Mesenchymal stem cell (in vitro differentiated cells and primary cell): ENCODE measurements around the gene CBLN3.

Experiments used
- DNase-seq: peaks from one replicate; pipeline ENCODE4 v3.0.0-alpha.2; 2013
- H2AFZ ChIP-seq: one replicate; pipeline ENCODE4 v1.6.1; 2013; ENCODE audit warnings: low read depth, mild to moderate bottlenecking, control low read depth, inconsistent platforms, low read length, moderate library complexity
- H2AK5ac ChIP-seq: 2 replicates; pipeline ENCODE4 v1.6.1; 2013; ENCODE audit warnings: low read length, moderate library complexity, mild to moderate bottlenecking, inconsistent platforms; ENCODE audit not compliant: severe bottlenecking
- H2BK120ac ChIP-seq: one replicate; pipeline ENCODE4 v1.6.1; 2013; ENCODE audit warnings: low read depth, mild to moderate bottlenecking, inconsistent platforms, low read length, moderate library complexity
- H2BK12ac ChIP-seq, 2 experiments: one replicate each; pipeline ENCODE4 v1.6.1; 2013; ENCODE audit warnings: inconsistent platforms in 2 of 2, low read length in 2 of 2, mild to moderate bottlenecking in 2 of 2, moderate library complexity in 2 of 2, control low read depth in 1 of 2
- H2BK15ac ChIP-seq: one replicate; pipeline ENCODE4 v1.6.1; 2013; ENCODE audit warnings: mild to moderate bottlenecking, low read depth, inconsistent platforms; ENCODE audit not compliant: poor library complexity, severe bottlenecking
- H2BK5ac ChIP-seq: 2 replicates; pipeline ENCODE4 v1.6.1; 2013; ENCODE audit warnings: low read depth, mild to moderate bottlenecking, low read length, control low read depth, inconsistent platforms; ENCODE audit not compliant: poor library complexity, severe bottlenecking
- H3K14ac ChIP-seq, 2 experiments: one replicate each; pipeline ENCODE4 v1.6.1; 2013; ENCODE audit warnings: inconsistent platforms in 2 of 2, low read length in 2 of 2, control low read depth in 1 of 2, mild to moderate bottlenecking in 1 of 2, moderate library complexity in 1 of 2
- H3K18ac ChIP-seq, 2 experiments: one replicate each; pipeline ENCODE4 v1.6.1; 2013; ENCODE audit warnings: inconsistent platforms in 2 of 2, low read length in 2 of 2, control low read depth in 1 of 2, low read depth in 1 of 2, mild to moderate bottlenecking in 1 of 2
- H3K23ac ChIP-seq, 2 experiments: one replicate each; pipeline ENCODE4 v1.6.1; 2013; ENCODE audit warnings: inconsistent platforms in 2 of 2, low read length in 2 of 2, mild to moderate bottlenecking in 2 of 2, moderate library complexity in 2 of 2, control low read depth in 1 of 2
- H3K27ac ChIP-seq: 2 replicates; pipeline ENCODE4 v1.5.1; 2013; ENCODE audit warnings: mild to moderate bottlenecking, moderate library complexity, low read length, control low read depth, inconsistent platforms; ENCODE audit not compliant: poor library complexity, severe bottlenecking
- H3K27me3 ChIP-seq, 2 experiments: 2 replicates each; pipeline versions ENCODE4 v1.6.1 to v1.7.0; 2013; ENCODE audit warnings: low read length in 2 of 2, mild to moderate bottlenecking in 2 of 2, moderate library complexity in 2 of 2, control low read depth in 1 of 2, inconsistent platforms in 1 of 2; ENCODE audit not compliant: control insufficient read depth in 1 of 2, insufficient read depth in 1 of 2
- H3K36me3 ChIP-seq, 2 experiments: 2 replicates each; pipeline versions ENCODE4 v1.6.1 to v1.7.0; 2013; ENCODE audit warnings: low read length in 2 of 2, control low read depth in 1 of 2, inconsistent platforms in 1 of 2, low read depth in 1 of 2, mild to moderate bottlenecking in 1 of 2; ENCODE audit not compliant: insufficient read depth in 2 of 2, control insufficient read depth in 1 of 2
- H3K4ac ChIP-seq, 2 experiments: one replicate each; pipeline ENCODE4 v1.6.1; 2013; ENCODE audit warnings: inconsistent platforms in 2 of 2, low read length in 2 of 2, mild to moderate bottlenecking in 2 of 2, moderate library complexity in 2 of 2, control low read depth in 1 of 2, low read depth in 1 of 2
- H3K4me1 ChIP-seq: 2 replicates; pipeline ENCODE4 v1.6.1; 2013; ENCODE audit warnings: low read depth, low read length, control low read depth; ENCODE audit not compliant: control insufficient read depth, insufficient read depth
- H3K4me2 ChIP-seq: 2 replicates; pipeline ENCODE4 v1.6.1; 2013; ENCODE audit warnings: low read length, mild to moderate bottlenecking, inconsistent platforms; ENCODE audit not compliant: poor library complexity, severe bottlenecking
- H3K4me3 ChIP-seq, 2 experiments: 2 replicates each; pipeline versions ENCODE4 v1.5.1 to v1.7.0; 2013; ENCODE audit warnings: low read length in 2 of 2, mild to moderate bottlenecking in 2 of 2, control low read depth in 1 of 2, low read depth in 1 of 2; ENCODE audit not compliant: insufficient read depth in 1 of 2
- H3K79me1 ChIP-seq: replicated peaks from 2 replicates; pipeline ENCODE4 v1.6.1; 2013; ENCODE audit warnings: mild to moderate bottlenecking, control low read depth, low read length, inconsistent platforms; ENCODE audit not compliant: poor library complexity, severe bottlenecking
- H3K9ac ChIP-seq: 2 replicates; pipeline ENCODE4 v1.7.0; 2013; ENCODE audit warnings: mild to moderate bottlenecking, low read length, moderate library complexity
- H3K9me3 ChIP-seq: 2 replicates; pipeline ENCODE4 v1.7.0; 2013; ENCODE audit warnings: mild to moderate bottlenecking, low read length; ENCODE audit not compliant: control insufficient read depth
- H4K8ac ChIP-seq: one replicate; pipeline ENCODE4 v1.6.1; 2013; ENCODE audit warnings: inconsistent platforms, mild to moderate bottlenecking, low read length, moderate library complexity
- H4K91ac ChIP-seq: one replicate; pipeline ENCODE4 v1.6.1; 2013; ENCODE audit warnings: mild to moderate bottlenecking, low read length, inconsistent platforms
- WGBS: methylation state at CpG from one replicate; pipeline ENCODE4 v1.1.7; 2013; ENCODE audit warnings: mixed read lengths; 5-methylcytosine and 5-hydroxymethylcytosine counted together

Gene CBLN3

GRCh38 chr14:24438223-24439097 is 9.0 kb upstream of the CBLN3 start:
- no peaks in the 10 kb centered on the region for H3K9me3 ChIP-seq
- no peak overlapping the region for H2BK120ac ChIP-seq
- no peak overlapping the region for H3K14ac ChIP-seq
- no peak for DNase-seq
- no peak overlapping the region for H3K4me3 ChIP-seq
- H3K4me1 ChIP-seq, result peaks cover 15% of the 10 kb centered on the region
- no peak overlapping the region for H2AK5ac ChIP-seq
- peak overlapping the region; percentile 13 for H3K9ac ChIP-seq
- peaks cover 45 to 81% of the 10 kb centered on the region in 2 experiments for H3K36me3 ChIP-seq
- H2AFZ ChIP-seq, result no peak overlapping the region
- H3K4ac ChIP-seq, result no peak overlapping the region
- H2BK5ac ChIP-seq, result no peak overlapping the region
- no peak overlapping the region for H3K4me2 ChIP-seq
- H3K23ac ChIP-seq, result no peak overlapping the region
- H4K91ac ChIP-seq, result no peak overlapping the region
- no peak overlapping the region for H3K27ac ChIP-seq
- peaks cover 27% of the 10 kb centered on the region for H3K79me1 ChIP-seq
- H2BK12ac ChIP-seq, result no peak overlapping the region
- H4K8ac ChIP-seq, result peak overlapping the region; percentile 24
- H2BK15ac ChIP-seq, result no peak overlapping the region
- no peaks in the 10 kb centered on the region for H3K27me3 ChIP-seq
- WGBS, result 77% methylated on average over 9 of the region's 9 CpGs
- no peak overlapping the region for H3K18ac ChIP-seq

GRCh38 chr14:24437736-24438067 is 8.2 kb upstream of the CBLN3 start:
- Histone ChIP-seq H3K23ac (no peak overlapping the region), H2BK120ac (no peak overlapping the region), H3K9ac (peak overlapping the region; percentile 1), H3K4me2 (no peak overlapping the region), H3K27me3 (no peaks in the 10 kb centered on the region), H3K4me3 (peak overlapping the region in 1 of 2 experiments; percentile 5), H2BK15ac (no peak overlapping the region), H3K9me3 (no peaks in the 10 kb centered on the region), H2AK5ac (no peak overlapping the region), H3K4ac (no peak overlapping the region), H4K8ac (no peak overlapping the region), H3K36me3 (peaks cover 48 to 89% of the 10 kb centered on the region in 2 experiments), H2BK5ac (no peak overlapping the region), H3K79me1 (peaks cover 28% of the 10 kb centered on the region), H3K27ac (no peak overlapping the region), H2AFZ (no peak overlapping the region), H2BK12ac (no peak overlapping the region), H3K18ac (no peak overlapping the region), H4K91ac (no peak overlapping the region), H3K4me1 (peaks cover 15% of the 10 kb centered on the region), H3K14ac (no peak overlapping the region)
- no peak for DNase-seq
- WGBS, result 94% methylated on average over 2 of the region's 2 CpGs

GRCh38 chr14:24437020-24437735 is 7.7 kb upstream of the CBLN3 start:
- H3K18ac ChIP-seq, result no peak overlapping the region
- no peak overlapping the region for H3K27ac ChIP-seq
- H2BK15ac ChIP-seq, result no peak overlapping the region
- H3K9me3 ChIP-seq, result no peaks in the 10 kb centered on the region
- no peak overlapping the region for H3K14ac ChIP-seq
- H2BK12ac ChIP-seq, result no peak overlapping the region
- H3K4me3 ChIP-seq, result peak overlapping the region in 1 of 2 experiments; percentile 5
- no peaks in the 10 kb centered on the region for H3K27me3 ChIP-seq
- DNase-seq, result no peak
- peak overlapping the region; percentile 26 for H3K9ac ChIP-seq
- no peak overlapping the region for H3K4ac ChIP-seq
- WGBS, result 81% methylated on average over 12 of the region's 12 CpGs
- H2BK120ac ChIP-seq, result no peak overlapping the region
- peaks cover 20% of the 10 kb centered on the region for H3K4me1 ChIP-seq
- H4K91ac ChIP-seq, result no peak overlapping the region
- no peak overlapping the region for H2AFZ ChIP-seq
- H2BK5ac ChIP-seq, result no peak overlapping the region
- H3K36me3 ChIP-seq, result peaks cover 54 to 94% of the 10 kb centered on the region in 2 experiments
- no peak overlapping the region for H4K8ac ChIP-seq
- H3K4me2 ChIP-seq, result no peak overlapping the region
- H3K79me1 ChIP-seq, result peaks cover 33% of the 10 kb centered on the region
- no peak overlapping the region for H2AK5ac ChIP-seq
- H3K23ac ChIP-seq, result no peak overlapping the region

GRCh38 chr14:24436355-24437019 is 7.0 kb upstream of the CBLN3 start:
- no peaks in the 10 kb centered on the region for H3K9me3 ChIP-seq

More at GRCh38 chr14:24436355-24437019, 7.0 kb upstream of the CBLN3 start:
- no peak overlapping the region for H3K4ac ChIP-seq
- H3K4me3 ChIP-seq, result no peak overlapping the region
- DNase-seq, result peak; percentile 80
- H3K14ac ChIP-seq, result no peak overlapping the region
- no peak overlapping the region for H2BK5ac ChIP-seq
- no peak overlapping the region for H2BK12ac ChIP-seq
- H2BK15ac ChIP-seq, result no peak overlapping the region
- H3K9ac ChIP-seq, result peak overlapping the region; percentile 54
- no peak overlapping the region for H3K4me2 ChIP-seq
- WGBS, result 36% methylated on average over 3 of the region's 5 CpGs
- no peak overlapping the region for H3K23ac ChIP-seq
- peak overlapping the region; percentile 5 for H3K27ac ChIP-seq
- peaks cover 57 to 97% of the 10 kb centered on the region in 2 experiments for H3K36me3 ChIP-seq
- no peak overlapping the region for H4K8ac ChIP-seq
- H3K27me3 ChIP-seq, result no peaks in the 10 kb centered on the region
- H4K91ac ChIP-seq, result no peak overlapping the region
- H2BK120ac ChIP-seq, result no peak overlapping the region
- H2AFZ ChIP-seq, result no peak overlapping the region
- H3K79me1 ChIP-seq, result peaks cover 35% of the 10 kb centered on the region
- H3K18ac ChIP-seq, result no peak overlapping the region
- H2AK5ac ChIP-seq, result no peak overlapping the region
- H3K4me1 ChIP-seq, result peaks cover 24% of the 10 kb centered on the region
